Right ventricle myocardium inferior (tissue), 1 donor: ENCODE results near the gene FIGLA. TPM values are rescaled to one million over a fixed set of nuclear protein-coding genes. Genes with fewer than 3 reads are reported as not detected.
"Not testable (repeated sequence)": the region's sequence is repeated elsewhere in the genome, so short reads cannot be mapped to it uniquely, and the experiment has no call there.

Experiments
- ATAC-seq: fragments of 200-7000 bp; cut with Tn5 transposase; one replicate; pipeline ENCODE4 v1.9.1; 2020; ENCODE audit warnings: mild to moderate bottlenecking, moderate library complexity
- DNase-seq: peaks from one replicate; pipeline ENCODE4 v3.0.0; 2021; ENCODE audit errors: missing footprints
- intact Hi-C: fragments of 100-400 bp; cut with DNase I; formaldehyde crosslinking; loops from one replicate; pipeline ENCODE4 v1.11.0; 2022
- total RNA-seq: library from RNA; stranded (reverse); fragmentation: NEBNext Ultra II Directional; extraction: Animal tissue kit (Norgen Biotek cat#: 25700); gene quantifications from one replicate; pipeline ENCODE4 v1.2.1, GENCODE V29; 2021
- donor health status: DM: no; HTN: yes; CAD: no; lungs with severe emphysema.

Gene FIGLA
- total RNA-seq, 1 donor from 2014 or later: not detected

DNA sequence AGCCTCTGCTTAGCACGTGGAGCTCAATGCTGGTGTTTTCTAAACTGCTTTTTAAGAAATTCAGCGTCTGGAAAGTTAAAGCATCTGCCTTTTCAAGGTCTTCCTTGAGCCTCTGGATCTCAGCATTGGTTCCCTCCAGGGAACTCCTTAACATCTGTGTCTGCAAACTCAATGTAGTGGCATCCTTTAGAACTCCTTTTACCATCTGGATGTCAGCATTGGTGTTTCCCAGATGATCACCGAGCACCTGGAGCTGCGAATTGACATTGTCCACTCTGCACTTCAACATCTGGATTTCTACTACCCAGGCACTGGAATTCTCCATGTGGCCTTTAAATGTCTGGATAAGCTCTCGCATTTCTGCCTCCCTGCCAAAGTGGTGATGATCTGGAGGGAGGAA is 26.3 kb upstream of the FIGLA start:
- DNase-seq: no peak
- intact Hi-C loops: no loop called here
- ATAC-seq: no peak

DNA sequence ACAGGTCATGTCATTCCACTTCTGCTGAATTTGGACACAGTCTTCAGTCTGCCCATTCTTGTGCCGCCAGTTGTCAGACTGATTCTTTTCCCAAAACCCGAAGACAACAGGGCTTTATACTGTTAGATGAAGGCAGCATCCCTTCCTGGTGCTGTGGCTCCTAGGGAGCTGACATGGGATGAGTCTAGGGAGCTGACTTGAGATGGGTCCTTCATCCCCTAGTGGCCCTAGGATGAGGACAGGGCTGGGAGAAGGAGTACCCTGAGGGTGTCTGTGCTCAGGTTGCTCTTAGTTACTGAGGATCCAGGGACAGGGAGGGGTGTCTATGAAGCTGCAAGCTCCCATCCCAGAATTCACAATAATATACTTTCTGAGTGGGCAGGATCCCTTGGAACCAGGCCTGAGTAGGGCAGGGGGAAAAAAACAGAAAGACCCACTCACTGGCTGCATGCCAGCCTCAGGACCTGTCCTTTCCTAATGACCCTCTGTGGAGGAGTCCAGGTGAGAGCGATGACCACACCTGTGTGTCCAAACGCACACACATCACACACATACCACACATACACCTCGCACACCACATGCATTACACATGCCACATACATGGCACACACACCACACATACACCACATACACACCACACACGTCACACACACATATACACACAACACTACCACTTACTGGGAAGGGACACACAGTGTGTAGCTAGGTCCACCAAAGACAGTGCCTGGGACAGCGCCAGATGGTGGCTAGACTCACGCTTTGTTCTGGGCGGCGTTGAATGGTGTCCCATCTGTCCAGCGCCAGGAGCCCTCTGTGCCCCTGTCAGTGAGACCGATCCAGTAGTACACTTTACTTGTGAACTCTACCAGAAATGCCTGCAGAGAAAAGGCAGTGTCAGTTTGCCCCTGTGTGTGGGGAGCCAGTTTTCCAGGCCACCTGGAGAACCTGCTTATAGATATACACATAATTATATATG is 18.8 kb upstream of the FIGLA start:
- DNase-seq (no peak), ATAC-seq (no peak)
- intact Hi-C loops: no loop called here

GRCh38 chr2:70807828-70808118 is 17.3 kb upstream of the FIGLA start:
- DNase-seq: no peak
- no peak for ATAC-seq
- intact Hi-C loops: no loop called here

- DNase-seq (no peak), ATAC-seq (no peak)
- intact Hi-C loops: no loop called here
These were observed 16.8 kb upstream of the FIGLA start for GRCh38 chr2:70807102-70807827.

DNA sequence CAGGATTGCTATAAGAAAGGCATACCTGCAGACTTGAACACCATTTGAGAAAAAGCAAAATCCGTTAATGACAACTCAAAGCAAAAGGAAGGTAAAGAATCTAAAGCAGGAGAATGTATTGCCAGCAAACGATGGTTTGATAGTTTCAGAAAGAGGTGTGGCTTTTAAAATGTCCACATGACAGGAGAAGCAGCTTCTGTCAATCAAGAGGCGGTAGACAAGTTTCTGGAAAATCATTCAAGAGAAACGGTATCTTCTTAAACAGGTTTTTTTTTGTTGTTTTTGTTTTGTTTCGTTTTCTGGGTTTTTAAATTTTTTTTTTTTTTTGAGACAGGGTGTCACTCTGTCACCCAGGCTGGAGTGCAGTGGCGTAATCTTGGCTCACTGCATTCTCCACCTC is 16.2 kb upstream of the FIGLA start:
- DNase-seq (no peak), ATAC-seq (no peak)
- intact Hi-C loops: no loop called here

DNA sequence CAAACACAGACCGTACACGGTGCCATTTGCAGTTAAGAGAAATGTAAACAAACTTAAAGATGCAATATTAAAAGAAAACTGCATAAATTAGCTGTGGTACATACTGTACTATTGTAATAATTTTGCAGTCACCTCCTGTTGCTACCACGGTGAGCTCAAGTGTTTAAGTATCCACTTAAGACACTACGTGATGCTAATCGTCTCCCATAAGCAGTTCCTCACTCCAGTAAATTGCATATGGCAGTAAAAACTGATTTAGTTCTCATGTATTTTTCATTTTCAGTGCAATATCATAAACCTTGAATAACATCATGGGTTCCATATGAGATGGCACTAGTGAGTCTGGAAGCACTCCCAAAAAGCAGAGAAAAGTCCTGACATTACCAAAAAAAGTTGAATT is 15.6 kb upstream of the FIGLA start:
- DNase-seq (no peak), ATAC-seq (no peak)
- intact Hi-C loops: no loop called here

GRCh38 chr2:70801607-70802263 is 11.3 kb upstream of the FIGLA start:
- no peak for DNase-seq
- intact Hi-C loops: no loop called here
- ATAC-seq: no peak

- no peak for ATAC-seq
- DNase-seq: no peak
- intact Hi-C loops: no loop called here
These were observed 9.3 kb upstream of the FIGLA start for GRCh38 chr2:70799706-70800105.

DNA sequence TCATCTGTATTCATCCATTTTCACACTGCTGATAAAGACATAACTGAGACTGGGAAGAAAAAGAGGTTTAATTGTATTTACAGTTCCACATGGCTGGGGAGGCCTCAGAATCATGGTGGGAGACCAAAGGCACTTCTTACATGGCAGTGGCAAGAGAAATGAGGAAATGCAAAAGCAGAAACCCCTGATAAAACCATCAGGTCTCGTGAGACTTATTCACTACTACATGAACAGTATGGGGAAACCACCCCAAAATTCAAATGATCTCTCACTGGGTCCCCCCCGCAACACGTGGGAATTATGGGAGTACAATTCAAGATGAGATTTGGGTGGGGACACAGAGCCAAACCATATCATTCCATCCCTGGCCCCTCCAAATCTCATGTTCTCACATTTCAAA is 7.6 kb upstream of the FIGLA start:
- DNase-seq, ATAC-seq, intact Hi-C loops: not testable (repeated sequence)

GRCh38 chr2:70797506-70797905 is 7.1 kb upstream of the FIGLA start:
- ATAC-seq (no peak), DNase-seq (no peak)
- intact Hi-C loops: no loop called here

DNA sequence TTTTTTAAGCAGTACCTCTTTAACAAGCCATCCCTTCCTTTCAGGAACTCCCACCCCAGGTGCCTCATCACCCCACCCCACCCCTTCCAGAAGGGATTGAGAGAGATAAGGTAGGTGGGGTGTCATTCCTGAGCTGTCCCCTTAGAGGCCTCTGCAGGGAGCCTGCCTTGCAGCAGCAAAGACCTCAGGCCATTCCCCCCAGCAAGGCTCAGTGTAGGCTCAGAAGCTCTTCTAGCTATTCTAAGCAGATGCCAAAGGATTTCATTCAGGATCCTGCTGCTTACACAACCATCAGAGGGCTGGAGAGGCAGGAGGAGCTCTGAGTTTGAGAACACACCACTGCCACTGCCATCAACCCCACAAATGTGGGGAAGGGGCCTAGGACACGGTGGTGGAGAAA is 5.8 kb upstream of the FIGLA start:
- DNase-seq: no peak
- intact Hi-C loops: no loop called here
- no peak for ATAC-seq

GRCh38 chr2:70795164-70795995 is 4.9 kb upstream of the FIGLA start:
- DNase-seq: no peak
- ATAC-seq: no peak
- intact Hi-C loops: no loop called here

DNA sequence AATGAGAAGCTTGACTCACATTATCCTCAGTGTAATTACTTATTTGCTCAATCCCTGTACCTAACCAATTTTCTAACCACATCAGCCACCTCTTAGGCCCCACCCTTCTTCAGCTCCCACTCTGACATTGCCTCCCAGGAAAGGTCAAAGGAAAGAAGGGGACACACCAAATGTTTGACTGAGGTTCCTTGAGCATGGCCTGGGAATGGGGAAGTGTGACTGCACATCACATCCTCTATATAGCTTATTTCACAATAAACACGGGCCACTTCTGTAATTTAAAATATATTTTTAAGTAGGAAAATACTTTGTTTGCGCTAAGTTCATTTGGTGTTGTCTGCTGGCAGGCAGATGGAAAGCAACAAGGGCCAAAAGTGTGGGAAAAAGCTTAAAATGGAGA is 3.0 kb upstream of the FIGLA start:
- intact Hi-C loops: loop anchor here (5.0 kb wide), 1 partner anchor 69 kb away; no protein-coding TSS in a partner anchor
- ATAC-seq (no peak), DNase-seq (no peak)

GRCh38 chr2:70789304-70790135 is 923 bp downstream of the FIGLA start:
- DNase-seq: peak; percentile 81
- intact Hi-C loops: loop anchor here (5.0 kb wide), 3 partner anchors 73 to 158 kb away; no protein-coding TSS in a partner anchor
- peak; percentile 69 for ATAC-seq

GRCh38 chr2:70785137-70785911 is 5.1 kb downstream of the FIGLA start:
- intact Hi-C loops: loop anchor here (5.0 kb wide), 2 partner anchors 128 to 162 kb away; no protein-coding TSS in a partner anchor
- DNase-seq: no peak
- ATAC-seq: no peak

GRCh38 chr2:70784320-70784719 is 6.1 kb downstream of the FIGLA start:
- intact Hi-C loops: no loop called here
- ATAC-seq (no peak), DNase-seq (no peak)

GRCh38 chr2:70779911-70780545 is 10.4 kb downstream of the FIGLA start:
- intact Hi-C loops: no loop called here
- no peak for ATAC-seq
- DNase-seq: no peak
